Measurements from ENCODE around the gene COX19. TPM values are rescaled to one million over a fixed set of nuclear protein-coding genes. Genes with fewer than 3 reads are reported as not detected.
"Not testable (repeated sequence)": the region's sequence is repeated elsewhere in the genome, so short reads cannot be mapped to it uniquely, and the experiment has no call there.

COX19 gene
- total RNA-seq, 1 experiment from 2014 or later = 8.4 TPM

- no peak overlapping the region for H3K4me3 ChIP-seq (ENCODE audit: insufficient read depth, low read depth, low read length)
- DNase-seq = no peak
- H3K27me3 ChIP-seq (ENCODE audit: control insufficient read depth, insufficient read depth, low read length) = no peaks in the 10 kb centered on the region
- no peaks in the 10 kb centered on the region; the same call in 1 of the 2 replicates for H3K36me3 ChIP-seq (replicated peaks; ENCODE audit: control insufficient read depth, insufficient read depth, low read length)
Measured at GRCh38 chr7:1015196-1016121, 40.1 kb upstream of the COX19 start.

- H3K27me3 ChIP-seq (ENCODE audit: control insufficient read depth, insufficient read depth, low read length) = no peaks in the 10 kb centered on the region
- no peak overlapping the region for H3K4me3 ChIP-seq (ENCODE audit: insufficient read depth, low read depth, low read length)
- no peaks in the 10 kb centered on the region; the same call in 1 of the 2 replicates for H3K36me3 ChIP-seq (replicated peaks; ENCODE audit: control insufficient read depth, insufficient read depth, low read length)
- DNase-seq = no peak
Measured at GRCh38 chr7:1014681-1015080, 39.3 kb upstream of the COX19 start.

GRCh38 chr7:1013581-1013980, 38.2 kb upstream of the COX19 start:
- Histone ChIP-seq H3K36me3 (replicated peaks; ENCODE audit: control insufficient read depth, insufficient read depth, low read length) (no peaks in the 10 kb centered on the region), H3K27me3 (ENCODE audit: control insufficient read depth, insufficient read depth, low read length) (no peaks in the 10 kb centered on the region), H3K4me3 (ENCODE audit: insufficient read depth, low read depth, low read length) (no peak overlapping the region)
- DNase-seq = no peak

GRCh38 chr7:1012716-1013095, 37.4 kb upstream of the COX19 start:
- H3K36me3 ChIP-seq (replicated peaks; ENCODE audit: control insufficient read depth, insufficient read depth, low read length) = no peaks in the 10 kb centered on the region
- DNase-seq = no peak
- no peak overlapping the region for H3K4me3 ChIP-seq (ENCODE audit: insufficient read depth, low read depth, low read length)
- H3K27me3 ChIP-seq (ENCODE audit: control insufficient read depth, insufficient read depth, low read length) = no peaks in the 10 kb centered on the region

GRCh38 chr7:1012004-1012715, 36.8 kb upstream of the COX19 start:
- Histone ChIP-seq H3K27me3 (ENCODE audit: control insufficient read depth, insufficient read depth, low read length) (no peaks in the 10 kb centered on the region), H3K36me3 (replicated peaks; ENCODE audit: control insufficient read depth, insufficient read depth, low read length) (no peaks in the 10 kb centered on the region), H3K4me3 (ENCODE audit: insufficient read depth, low read depth, low read length) (no peak overlapping the region)
- DNase-seq = no peak

GRCh38 chr7:1011297-1012003, 36.1 kb upstream of the COX19 start:
- no peak for DNase-seq
- Histone ChIP-seq H3K4me3 (ENCODE audit: insufficient read depth, low read depth, low read length) (no peak overlapping the region), H3K27me3 (ENCODE audit: control insufficient read depth, insufficient read depth, low read length) (no peaks in the 10 kb centered on the region), H3K36me3 (replicated peaks; ENCODE audit: control insufficient read depth, insufficient read depth, low read length) (no peaks in the 10 kb centered on the region)

GRCh38 chr7:1010226-1010625, 34.9 kb upstream of the COX19 start:
- no peaks in the 10 kb centered on the region for H3K27me3 ChIP-seq (ENCODE audit: control insufficient read depth, insufficient read depth, low read length)
- DNase-seq = no peak
- H3K4me3 ChIP-seq (ENCODE audit: insufficient read depth, low read depth, low read length) = no peak overlapping the region
- H3K36me3 ChIP-seq (replicated peaks; ENCODE audit: control insufficient read depth, insufficient read depth, low read length) = no peaks in the 10 kb centered on the region

GRCh38 chr7:1009747-1010146, 34.4 kb upstream of the COX19 start:
- Histone ChIP-seq H3K4me3 (ENCODE audit: insufficient read depth, low read depth, low read length) (no peak overlapping the region), H3K36me3 (replicated peaks; ENCODE audit: control insufficient read depth, insufficient read depth, low read length) (no peaks in the 10 kb centered on the region), H3K27me3 (ENCODE audit: control insufficient read depth, insufficient read depth, low read length) (no peaks in the 10 kb centered on the region)
- DNase-seq = no peak

GRCh38 chr7:1008733-1009363, 33.5 kb upstream of the COX19 start:
- no peak for DNase-seq
- Histone ChIP-seq H3K27me3 (ENCODE audit: control insufficient read depth, insufficient read depth, low read length) (no peaks in the 10 kb centered on the region), H3K4me3 (ENCODE audit: insufficient read depth, low read depth, low read length) (no peak overlapping the region), H3K36me3 (replicated peaks; ENCODE audit: control insufficient read depth, insufficient read depth, low read length) (no peaks in the 10 kb centered on the region)

GRCh38 chr7:1007901-1008300, 32.6 kb upstream of the COX19 start:
- Histone ChIP-seq H3K4me3 (ENCODE audit: insufficient read depth, low read depth, low read length) (no peak overlapping the region), H3K27me3 (ENCODE audit: control insufficient read depth, insufficient read depth, low read length) (no peaks in the 10 kb centered on the region), H3K36me3 (replicated peaks; ENCODE audit: control insufficient read depth, insufficient read depth, low read length) (no peaks in the 10 kb centered on the region)
- DNase-seq = no peak

- no peak overlapping the region for H3K4me3 ChIP-seq (ENCODE audit: insufficient read depth, low read depth, low read length)
- DNase-seq = no peak
- no peaks in the 10 kb centered on the region for H3K27me3 ChIP-seq (ENCODE audit: control insufficient read depth, insufficient read depth, low read length)
- H3K36me3 ChIP-seq (replicated peaks; ENCODE audit: control insufficient read depth, insufficient read depth, low read length) = no peaks in the 10 kb centered on the region
Measured at GRCh38 chr7:1005303-1005702, 30.0 kb upstream of the COX19 start.

- Histone ChIP-seq H3K27me3 (ENCODE audit: control insufficient read depth, insufficient read depth, low read length) (no peaks in the 10 kb centered on the region), H3K36me3 (replicated peaks; ENCODE audit: control insufficient read depth, insufficient read depth, low read length) (no peaks in the 10 kb centered on the region), H3K4me3 (ENCODE audit: insufficient read depth, low read depth, low read length) (no peak overlapping the region)
- no peak for DNase-seq
Measured at GRCh38 chr7:1004018-1004852, 28.9 kb upstream of the COX19 start.

- H3K27me3 ChIP-seq (ENCODE audit: control insufficient read depth, insufficient read depth, low read length); H3K36me3 ChIP-seq (replicated peaks; ENCODE audit: control insufficient read depth, insufficient read depth, low read length); H3K4me3 ChIP-seq (ENCODE audit: insufficient read depth, low read depth, low read length); DNase-seq: not testable (repeated sequence)
Measured at GRCh38 chr7:1002445-1002844, 27.1 kb upstream of the COX19 start.

GRCh38 chr7:1002026-1002425, 26.7 kb upstream of the COX19 start:
- H3K4me3 ChIP-seq (ENCODE audit: insufficient read depth, low read depth, low read length); H3K27me3 ChIP-seq (ENCODE audit: control insufficient read depth, insufficient read depth, low read length); DNase-seq; H3K36me3 ChIP-seq (replicated peaks; ENCODE audit: control insufficient read depth, insufficient read depth, low read length): not testable (repeated sequence)

Data from H7 (cell line).